ENCODE results near the gene ORC1.
"Not testable (repeated sequence)": the region's sequence is repeated elsewhere in the genome, so short reads cannot be mapped to it uniquely, and the experiment has no call there.

ORC1 gene

GRCh38 chr1:52400131-52400530 is 4.1 kb downstream of the ORC1 start:
- no peak overlapping the region for H3K4me3 ChIP-seq (ENCODE audit: low read depth, low read length)
- no peak for DNase-seq (ENCODE audit: low read depth)
- no peak for TF ChIP-seq CTCF (IDR thresholded peaks at IDR 0.05; ENCODE audit: control insufficient read depth, extremely low read depth, insufficient read depth)

GRCh38 chr1:52399629-52400028 is 4.6 kb downstream of the ORC1 start:
- DNase-seq (ENCODE audit: low read depth) = no peak
- H3K4me3 ChIP-seq (ENCODE audit: low read depth, low read length) = no peak overlapping the region
- no peak for TF ChIP-seq CTCF (IDR thresholded peaks at IDR 0.05; ENCODE audit: control insufficient read depth, extremely low read depth, insufficient read depth)

GRCh38 chr1:52393174-52393573 is 11.0 kb downstream of the ORC1 start:
- no peak for TF ChIP-seq CTCF (IDR thresholded peaks at IDR 0.05; ENCODE audit: control insufficient read depth, extremely low read depth, insufficient read depth)
- no peak overlapping the region for H3K4me3 ChIP-seq (ENCODE audit: low read depth, low read length)
- no peak for DNase-seq (ENCODE audit: low read depth)

GRCh38 chr1:52386458-52386857 is 17.8 kb downstream of the ORC1 start:
- TF ChIP-seq CTCF (IDR thresholded peaks at IDR 0.05; ENCODE audit: control insufficient read depth, extremely low read depth, insufficient read depth) = no peak
- no peak for DNase-seq (ENCODE audit: low read depth)
- H3K4me3 ChIP-seq (ENCODE audit: low read depth, low read length) = no peak overlapping the region

GRCh38 chr1:52385376-52385775 is 18.8 kb downstream of the ORC1 start:
- no peak for TF ChIP-seq CTCF (IDR thresholded peaks at IDR 0.05; ENCODE audit: control insufficient read depth, extremely low read depth, insufficient read depth)
- no peak overlapping the region for H3K4me3 ChIP-seq (ENCODE audit: low read depth, low read length)
- DNase-seq (ENCODE audit: low read depth) = no peak

- not testable (repeated sequence) for H3K4me3 ChIP-seq (ENCODE audit: low read depth, low read length); DNase-seq (ENCODE audit: low read depth)
Measured at GRCh38 chr1:52369851-52370250, 34.4 kb downstream of the ORC1 start.

- peak; percentile 42 for TF ChIP-seq CTCF (IDR thresholded peaks at IDR 0.05; ENCODE audit: control insufficient read depth, extremely low read depth, insufficient read depth)
- DNase-seq (ENCODE audit: low read depth) = peak; percentile 13
- peak overlapping the region; percentile 51 for H3K4me3 ChIP-seq (ENCODE audit: low read depth, low read length)
Measured at GRCh38 chr1:52368383-52369172, 35.6 kb downstream of the ORC1 start.
